NCI-H345 (cell line): Measurements from ENCODE around the gene MYOM1.

Experiments used
- DNase-seq: peaks from one replicate; lab custom pipeline; 2025; lab: John Stamatoyannopoulos, UW

MYOM1 gene

GRCh38 chr18:3186678-3187658 is 32.8 kb downstream of the MYOM1 start:
- no peak for DNase-seq

- no peak for DNase-seq
Measured at GRCh38 chr18:3184275-3184963, 35.3 kb downstream of the MYOM1 start.

- DNase-seq, result no peak
Measured at GRCh38 chr18:3183103-3183717, 36.6 kb downstream of the MYOM1 start.

GRCh38 chr18:3180325-3180724 is 39.4 kb downstream of the MYOM1 start:
- DNase-seq, result no peak

- no peak for DNase-seq
Measured at GRCh38 chr18:3179430-3180089, 40.2 kb downstream of the MYOM1 start.

GRCh38 chr18:3177902-3178687 is 41.7 kb downstream of the MYOM1 start:
- DNase-seq, result no peak

- no peak for DNase-seq
Measured at GRCh38 chr18:3175195-3175758, 44.5 kb downstream of the MYOM1 start.

- no peak for DNase-seq
Measured at GRCh38 chr18:3172097-3172496, 47.7 kb downstream of the MYOM1 start.

- peak; percentile 13 for DNase-seq
Measured at GRCh38 chr18:3171631-3172030, 48.1 kb downstream of the MYOM1 start.

GRCh38 chr18:3170441-3171161 is 49.2 kb downstream of the MYOM1 start:
- DNase-seq, result no peak

- no peak for DNase-seq
Measured at GRCh38 chr18:3164381-3164780, 55.4 kb downstream of the MYOM1 start.

- no peak for DNase-seq
Measured at GRCh38 chr18:3163968-3164367, 55.8 kb downstream of the MYOM1 start.

GRCh38 chr18:3162181-3162580 is 57.6 kb downstream of the MYOM1 start:
- no peak for DNase-seq

GRCh38 chr18:3159830-3160229 is 59.9 kb downstream of the MYOM1 start:
- no peak for DNase-seq

- DNase-seq, result no peak
Measured at GRCh38 chr18:3157606-3158005, 62.2 kb downstream of the MYOM1 start.

- no peak for DNase-seq
Measured at GRCh38 chr18:3157086-3157485, 62.7 kb downstream of the MYOM1 start.

GRCh38 chr18:3156325-3156640 is 63.5 kb downstream of the MYOM1 start:
- no peak for DNase-seq

GRCh38 chr18:3154214-3154613 is 65.6 kb downstream of the MYOM1 start:
- DNase-seq, result no peak

GRCh38 chr18:3153107-3153704 is 66.6 kb downstream of the MYOM1 start:
- no peak for DNase-seq

- no peak for DNase-seq
Measured at GRCh38 chr18:3152294-3152693, 67.5 kb downstream of the MYOM1 start.
